ENCODE results near the gene ERMAP.

DNA sequence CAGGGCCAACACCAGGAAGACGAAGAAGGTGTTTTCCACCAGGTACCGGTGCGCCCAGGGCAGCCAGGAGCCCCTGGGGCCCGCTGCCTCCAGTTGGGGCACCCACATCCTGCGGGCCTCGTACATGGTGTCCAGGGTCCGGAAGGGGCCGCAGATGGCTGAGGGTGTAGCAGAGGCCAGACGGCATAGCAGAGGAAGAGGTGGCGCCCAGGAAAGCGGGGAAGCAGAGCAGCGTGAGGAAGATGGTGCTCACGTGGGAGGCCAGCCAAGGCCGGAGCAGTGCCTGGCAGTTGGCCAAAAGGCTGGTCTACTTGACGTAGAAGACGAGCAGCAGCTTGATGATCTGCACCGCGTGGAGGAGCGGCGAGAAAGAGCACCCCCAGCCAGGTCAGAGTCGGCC lies 69.9 kb downstream of the ERMAP start:
- TF ChIP-seq, protein P1, sequence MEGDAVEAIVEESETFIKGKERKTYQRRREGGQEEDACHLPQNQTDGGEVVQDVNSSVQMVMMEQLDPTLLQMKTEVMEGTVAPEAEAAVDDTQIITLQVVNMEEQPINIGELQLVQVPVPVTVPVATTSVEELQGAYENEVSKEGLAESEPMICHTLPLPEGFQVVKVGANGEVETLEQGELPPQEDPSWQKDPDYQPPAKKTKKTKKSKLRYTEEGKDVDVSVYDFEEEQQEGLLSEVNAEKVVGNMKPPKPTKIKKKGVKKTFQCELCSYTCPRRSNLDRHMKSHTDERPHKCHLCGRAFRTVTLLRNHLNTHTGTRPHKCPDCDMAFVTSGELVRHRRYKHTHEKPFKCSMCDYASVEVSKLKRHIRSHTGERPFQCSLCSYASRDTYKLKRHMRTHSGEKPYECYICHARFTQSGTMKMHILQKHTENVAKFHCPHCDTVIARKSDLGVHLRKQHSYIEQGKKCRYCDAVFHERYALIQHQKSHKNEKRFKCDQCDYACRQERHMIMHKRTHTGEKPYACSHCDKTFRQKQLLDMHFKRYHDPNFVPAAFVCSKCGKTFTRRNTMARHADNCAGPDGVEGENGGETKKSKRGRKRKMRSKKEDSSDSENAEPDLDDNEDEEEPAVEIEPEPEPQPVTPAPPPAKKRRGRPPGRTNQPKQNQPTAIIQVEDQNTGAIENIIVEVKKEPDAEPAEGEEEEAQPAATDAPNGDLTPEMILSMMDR (IDR thresholded peaks at IDR 0.05) = no peak
- no peak for TF ChIP-seq POLR2A (IDR thresholded peaks at IDR 0.05)
